ENCODE data around the gene CCNL2.

GRCh38 chr1:1347026-1347595 lies 52.0 kb downstream of the CCNL2 start:
- TF ChIP-seq CTCF (IDR thresholded peaks at IDR 0.05; ENCODE audit: low read depth, low read length) (no peak), MAX (IDR thresholded peaks at IDR 0.05; ENCODE audit: low read depth, low read length) (no peak)
